Endothelial cell of umbilical vein (primary cell): Measurements from ENCODE around the gene ATAD1. TPM values are rescaled to one million over a fixed set of nuclear protein-coding genes. Genes with fewer than 3 reads are reported as not detected.

Experiments
- BruUV-seq: library from RNA; stranded (reverse); fragments of 400-500 nt; replicated peaks from 2 replicates; lab custom pipeline; 2021; lab: Mats Ljungman, UMichigan
- CTCF ChIA-PET: fragments of 300-600, 350-600 bp; sonication (Branson Sonifier 250); formaldehyde crosslinking; loops from one replicate; lab custom pipeline; 2021; ENCODE audit warnings: antibody characterized with exemption, inconsistent platforms; lab: Charles Lee
- POLR2A ChIA-PET: fragments of 300-600, 350-600 bp; sonication (Branson Sonifier 250); formaldehyde crosslinking; loops from one replicate; lab custom pipeline; 2021; ENCODE audit warnings: antibody characterized with exemption, inconsistent platforms; lab: Charles Lee
- DNase-seq: peaks from one replicate; pipeline ENCODE4 v3.0.0-alpha.2; 2011; ENCODE audit warnings: low read depth, low spot score
- FAIRE-seq: peaks from 2 replicates; lab custom pipeline; 2011; peaks lifted over from hg19 to GRCh38; lab: Jason Lieb, UNC
- H2AFZ ChIP-seq: 2 replicates; pipeline ENCODE4 v1.6.0; 2012; ENCODE audit warnings: low read depth, low read length, control low read depth, inconsistent platforms
- H3K27ac ChIP-seq: 2 replicates; pipeline ENCODE4 v1.5.1; 2011; ENCODE audit warnings: low read depth, mild to moderate bottlenecking, control low read depth, low read length, moderate library complexity; ENCODE audit not compliant: insufficient read depth
- H3K27me3 ChIP-seq, 2 experiments: 2 replicates each; pipeline versions ENCODE4 v1.6.0 to v1.6.1; 2011; ENCODE audit warnings: low read length in 2 of 2, mixed read lengths in 1 of 2; ENCODE audit not compliant: control insufficient read depth in 2 of 2, insufficient read depth in 2 of 2
- H3K36me3 ChIP-seq, 2 experiments: 2 replicates in 1 of 2; 3 replicates in 1 of 2; pipeline ENCODE4 v1.5.1; 2011; ENCODE audit warnings: low read length in 2 of 2, mild to moderate bottlenecking in 1 of 2, moderate library complexity in 1 of 2; ENCODE audit not compliant: control insufficient read depth in 2 of 2, insufficient read depth in 2 of 2; ENCODE audit errors: extremely low read depth in 1 of 2
- H3K4me1 ChIP-seq: 3 replicates; pipeline ENCODE4 v1.5.1; 2011; ENCODE audit warnings: mild to moderate bottlenecking, low read length; ENCODE audit not compliant: control insufficient read depth, insufficient read depth; ENCODE audit errors: extremely low read depth
- H3K4me2 ChIP-seq: 2 replicates; pipeline ENCODE4 v1.6.1; 2011; ENCODE audit warnings: low read length, control low read depth, mixed read lengths; ENCODE audit not compliant: insufficient read depth
- H3K4me3 ChIP-seq, 3 experiments: fragments of 200-600 bp in 1 of 3; sonication (generic), shearing (Covaris generic) in 1 of 3; replicated peaks in 1 of 3; 2 replicates each; pipeline ENCODE4 v1.5.1; 2011 to 2016; ENCODE audit warnings: control low read depth in 3 of 3, low read length in 3 of 3, mild to moderate bottlenecking in 2 of 3, inconsistent platforms in 1 of 3, low read depth in 1 of 3, moderate library complexity in 1 of 3; ENCODE audit not compliant: insufficient read depth in 1 of 3
- H3K79me2 ChIP-seq: 2 replicates; pipeline ENCODE4 v1.6.0; 2012; ENCODE audit warnings: low read length, inconsistent platforms; ENCODE audit not compliant: control insufficient read depth, insufficient read depth
- H3K9ac ChIP-seq: replicated peaks from 2 replicates; pipeline ENCODE3; 2011; ENCODE audit warnings: low read length, control low read depth; ENCODE audit not compliant: insufficient read depth; ENCODE audit errors: extremely low read depth
- H3K9me1 ChIP-seq: replicated peaks from 3 replicates; pipeline ENCODE4 v1.6.0; 2011; ENCODE audit warnings: mild to moderate bottlenecking, low read length; ENCODE audit not compliant: control insufficient read depth, insufficient read depth; ENCODE audit errors: extremely low read depth
- H3K9me3 ChIP-seq: replicated peaks from 2 replicates; pipeline ENCODE4 v1.5.1; 2012; ENCODE audit warnings: low read length, inconsistent platforms; ENCODE audit not compliant: control insufficient read depth, insufficient read depth
- H4K20me1 ChIP-seq: replicated peaks from 2 replicates; pipeline ENCODE3; 2011; ENCODE audit warnings: mild to moderate bottlenecking, low read length; ENCODE audit not compliant: control insufficient read depth, insufficient read depth; ENCODE audit errors: extremely low read depth
- EZH2 ChIP-seq: IDR thresholded peaks from 2 replicates; pipeline ENCODE4 v1.6.1; 2012; ENCODE audit warnings: borderline replicate concordance, low read depth, mild to moderate bottlenecking, moderate library complexity, low read length, inconsistent platforms; ENCODE audit not compliant: severe bottlenecking
- FOS ChIP-seq: IDR thresholded peaks from 2 replicates; pipeline ENCODE4 v1.6.1; 2011; ENCODE audit warnings: mild to moderate bottlenecking, low read length, moderate library complexity, borderline replicate concordance; ENCODE audit not compliant: insufficient read depth
- GATA2 ChIP-seq: IDR thresholded peaks from 2 replicates; pipeline ENCODE4 v1.7.0; 2011; ENCODE audit warnings: low read depth, mild to moderate bottlenecking, moderate library complexity, mixed read lengths, low read length; ENCODE audit not compliant: insufficient read length, insufficient read depth
- JUN ChIP-seq: IDR thresholded peaks from 2 replicates; pipeline ENCODE4 v1.6.1; 2011; ENCODE audit warnings: borderline replicate concordance, low read depth; ENCODE audit not compliant: insufficient read length, insufficient read depth
- MYC ChIP-seq: IDR thresholded peaks from one replicate; pipeline ENCODE4 v1.6.1; 2011; ENCODE audit warnings: mild to moderate bottlenecking, low read depth, low read length
- POLR2A ChIP-seq: IDR thresholded peaks from 2 replicates; pipeline ENCODE4 v1.6.1; 2012; ENCODE audit warnings: low read depth, mild to moderate bottlenecking, control low read depth, low read length
- POLR2AphosphoS5 ChIP-seq: IDR thresholded peaks from 2 replicates; pipeline ENCODE4 v1.6.1; 2012; ENCODE audit warnings: low read depth, mild to moderate bottlenecking, control low read depth, low read length, moderate library complexity; ENCODE audit not compliant: insufficient read depth
- dilution Hi-C: fragments of 300-500 bp; cut with MboI; formaldehyde crosslinking; loops from one replicate; pipeline ENCODE4 v1.15.0; 2019; ENCODE audit warnings: low sequenced_read_pairs; ENCODE audit not compliant: extremely low pct_ligation_motif_present
- intact Hi-C: fragments of 100-400 bp; cut with micrococcal nuclease; formaldehyde crosslinking; loops from one replicate; pipeline ENCODE4 v1.10.0; 2022
- polyA plus RNA-seq, 4 experiments: library from polyadenylated mRNA; depleted of rRNA in 3 of 4; stranded (reverse) in 3 of 4; unstranded in 1 of 4; fragments of >200 nt; gene quantifications; 2 replicates each; pipeline versions ENCODE4 v1.2.1 to v1.2.3, GENCODE V29; 2011 to 2012; ENCODE audit warnings: missing spikeins in 1 of 4
- small RNA-seq: library from RNA; depleted of rRNA; stranded (forward); fragments of <200 nt; gene quantifications from one replicate; pipeline ENCODE3, GENCODE V24; 2012; ENCODE audit warnings: low replicate concordance, low read depth; ENCODE audit not compliant: insufficient read depth, insufficient read length
- total RNA-seq: library from RNA; stranded (reverse); gene quantifications from 2 replicates; pipeline ENCODE4 v1.2.3, GENCODE V29; 2021
- TF ChIP-seq, protein P1 (sequence below), 2 donors: IDR thresholded peaks; 1 replicate in 1 of 2; 2 replicates in 1 of 2; pipeline ENCODE4 v1.5.1; 2011; ENCODE audit warnings: low read length in 2 of 2, mild to moderate bottlenecking in 2 of 2, moderate library complexity in 2 of 2, control low read depth in 1 of 2, inconsistent platforms in 1 of 2, low read depth in 1 of 2; ENCODE audit not compliant: insufficient read depth in 1 of 2; ENCODE audit errors: extremely low read depth in 1 of 2
- TF ChIP-seq, protein P2 (sequence below): IDR thresholded peaks from 2 replicates; pipeline ENCODE4 v1.6.1; 2011; ENCODE audit not compliant: insufficient read depth, insufficient read length

Gene ATAD1
- total and polyA plus RNA-seq, 2 donors (not counting 3 experiments of a cell fraction or from before 2014, with no cell fraction given), result 5.2 to 25.8 TPM

DNA sequence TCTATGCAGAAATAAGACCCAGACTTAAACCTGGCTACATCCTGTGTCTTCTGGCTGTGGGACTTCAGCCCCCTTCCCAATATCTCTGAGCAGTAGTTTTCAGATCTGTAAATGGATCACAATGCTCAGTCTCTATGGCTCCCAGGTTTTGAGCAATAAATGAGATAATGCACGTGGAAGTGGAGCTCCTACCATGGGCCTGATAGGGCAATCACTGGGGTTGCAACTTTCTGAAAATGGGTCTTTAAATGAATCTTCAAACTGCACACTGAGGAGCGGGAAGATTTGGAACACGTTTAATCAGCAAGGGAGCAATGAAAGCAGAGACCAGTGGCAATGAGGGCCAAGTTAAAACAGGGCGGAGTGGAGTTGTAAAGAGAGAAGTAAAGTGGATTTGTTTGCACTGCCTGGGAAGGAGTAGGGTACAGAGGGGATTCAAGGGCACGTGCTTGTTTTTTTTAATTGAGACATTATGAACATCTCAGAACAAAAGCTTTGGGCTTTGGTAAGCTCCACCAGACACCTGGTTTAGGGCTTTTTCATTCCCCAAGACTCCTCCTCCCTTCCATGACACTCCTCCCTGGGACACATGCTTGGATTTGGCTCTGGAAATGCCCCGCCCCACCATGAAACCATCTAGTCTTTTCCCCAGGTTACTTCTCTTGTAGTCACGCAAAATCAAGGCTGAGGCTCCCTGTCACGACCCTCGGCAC is 115.6 kb downstream of the ATAD1 start:
- no peak for FAIRE-seq
- BruUV-seq, result no TSS peak
- Histone ChIP-seq H2AFZ (no peak overlapping the region), H3K9ac (no peak overlapping the region), H3K9me3 (no peaks in the 10 kb centered on the region), H3K9me1 (no peaks in the 10 kb centered on the region), H3K4me3 (no peak overlapping the region), H3K27ac (no peak overlapping the region), H3K27me3 (no peaks in the 10 kb centered on the region), H4K20me1 (no peaks in the 10 kb centered on the region), H3K4me2 (no peak overlapping the region), H3K79me2 (no peaks in the 10 kb centered on the region), H3K4me1 (peaks cover 8% of the 10 kb centered on the region), H3K36me3 (peaks cover 0 to 4% of the 10 kb centered on the region in 2 experiments)
- dilution Hi-C loops, result no loop called here
- TF ChIP-seq MYC (no peak), EZH2 (no peak), GATA2 (no peak), FOS (no peak), POLR2AphosphoS5 (no peak), JUN (no peak), POLR2A (no peak)
- TF ChIP-seq, protein P1, sequence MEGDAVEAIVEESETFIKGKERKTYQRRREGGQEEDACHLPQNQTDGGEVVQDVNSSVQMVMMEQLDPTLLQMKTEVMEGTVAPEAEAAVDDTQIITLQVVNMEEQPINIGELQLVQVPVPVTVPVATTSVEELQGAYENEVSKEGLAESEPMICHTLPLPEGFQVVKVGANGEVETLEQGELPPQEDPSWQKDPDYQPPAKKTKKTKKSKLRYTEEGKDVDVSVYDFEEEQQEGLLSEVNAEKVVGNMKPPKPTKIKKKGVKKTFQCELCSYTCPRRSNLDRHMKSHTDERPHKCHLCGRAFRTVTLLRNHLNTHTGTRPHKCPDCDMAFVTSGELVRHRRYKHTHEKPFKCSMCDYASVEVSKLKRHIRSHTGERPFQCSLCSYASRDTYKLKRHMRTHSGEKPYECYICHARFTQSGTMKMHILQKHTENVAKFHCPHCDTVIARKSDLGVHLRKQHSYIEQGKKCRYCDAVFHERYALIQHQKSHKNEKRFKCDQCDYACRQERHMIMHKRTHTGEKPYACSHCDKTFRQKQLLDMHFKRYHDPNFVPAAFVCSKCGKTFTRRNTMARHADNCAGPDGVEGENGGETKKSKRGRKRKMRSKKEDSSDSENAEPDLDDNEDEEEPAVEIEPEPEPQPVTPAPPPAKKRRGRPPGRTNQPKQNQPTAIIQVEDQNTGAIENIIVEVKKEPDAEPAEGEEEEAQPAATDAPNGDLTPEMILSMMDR (IDR thresholded peaks at IDR 0.05; ENCODE audit: extremely low read depth in 1 of 2, insufficient read depth in 1 of 2, low read depth in 1 of 2, low read length in 2 of 2), result no peak
- TF ChIP-seq, protein P2, sequence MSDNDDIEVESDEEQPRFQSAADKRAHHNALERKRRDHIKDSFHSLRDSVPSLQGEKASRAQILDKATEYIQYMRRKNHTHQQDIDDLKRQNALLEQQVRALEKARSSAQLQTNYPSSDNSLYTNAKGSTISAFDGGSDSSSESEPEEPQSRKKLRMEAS, result no peak
- intact Hi-C loops, result no loop called here
- POLR2A ChIA-PET, result no interaction called here
- CTCF ChIA-PET, result interaction anchor here (1.2 kb wide), 2 partner anchors 9 to 19 kb away, joined by 3 to 4 read pairs; no protein-coding TSS in a partner anchor
- no peak for DNase-seq

Small RNA genes within 50 kb of the gene (small RNA-seq; reads per million reads assigned to genes)
- gene RN7SL78P, result not detected

Other genes starting within 250 kb of the ATAD1 start
- gene PAPSS2, start 158.3 kb downstream of the ATAD1 start, total RNA-seq, result 82.6 and 93.2 TPM in 2 replicates
- 20.2 and 27.9 TPM in 2 replicates for gene PAPSS2, start 158.3 kb downstream of the ATAD1 start, polyA plus RNA-seq
- 0.21 and 0.31 TPM in 2 replicates for gene KLLN, start 45.3 kb upstream of the ATAD1 start, total RNA-seq
- gene KLLN, start 45.3 kb upstream of the ATAD1 start, polyA plus RNA-seq, result 0.14 and 0.18 TPM in 2 replicates
- gene PTEN, start 45.4 kb upstream of the ATAD1 start, total RNA-seq, result 75.3 and 76.9 TPM in 2 replicates
- 6.7 and 8.0 TPM in 2 replicates for gene PTEN, start 45.4 kb upstream of the ATAD1 start, polyA plus RNA-seq